K562 (cell line): ENCODE data around the gene CEP76. TPM values are rescaled to one million over a fixed set of nuclear protein-coding genes. Genes with fewer than 3 reads are reported as not detected.

Experiments used
- CBX1 ChIP-seq: sonication (generic); IDR thresholded peaks from 2 replicates; pipeline ENCODE4 v1.6.1; 2016; ENCODE audit warnings: antibody characterized with exemption, low read depth, mild to moderate bottlenecking
- FOXP1 ChIP-seq: sonication (generic); formaldehyde crosslinking; IDR thresholded peaks from 2 replicates; pipeline ENCODE4 v1.8.0; 2022; ENCODE audit warnings: mild to moderate bottlenecking, missing genetic modification reagents
- HMGN3 ChIP-seq: IDR thresholded peaks from 2 replicates; pipeline ENCODE4 v1.6.1; 2011; ENCODE audit warnings: borderline replicate concordance, low read depth, mild to moderate bottlenecking, mixed read lengths, low read length; ENCODE audit not compliant: insufficient read length; ENCODE audit errors: extremely low read depth
- POLR2B ChIP-seq: fragments of 450-650 bp; IDR thresholded peaks from 2 replicates; pipeline ENCODE4 v1.6.1; 2018; ENCODE audit warnings: low read depth; ENCODE audit not compliant: partially characterized antibody
- PTRF ChIP-seq: fragments of 450-650 bp; IDR thresholded peaks from 2 replicates; pipeline ENCODE4 v1.6.1; 2016; ENCODE audit warnings: mild to moderate bottlenecking, missing genetic modification characterization, missing compliant biosample characterization
- RB1 ChIP-seq: fragments of 450-650 bp; IDR thresholded peaks from 2 replicates; pipeline ENCODE4 v1.6.1; 2017; ENCODE audit warnings: low read depth, mild to moderate bottlenecking
- RCOR1 ChIP-seq, 2 experiments: IDR thresholded peaks; 2 replicates each; pipeline ENCODE4 v1.6.1; 2012; ENCODE audit warnings: low read depth in 2 of 2, low read length in 2 of 2, borderline replicate concordance in 1 of 2, improper control_type of control experiment in 1 of 2
- TAF1 ChIP-seq: IDR thresholded peaks from 2 replicates; pipeline ENCODE4 v1.6.1; 2011; ENCODE audit warnings: mild to moderate bottlenecking, low read length, moderate library complexity; ENCODE audit not compliant: insufficient read depth, control insufficient read depth, severe bottlenecking; ENCODE audit errors: extremely low read depth
- TEAD2 ChIP-seq: fragments of 450-650 bp; IDR thresholded peaks from 2 replicates; pipeline ENCODE4 v1.6.1; 2016; ENCODE audit warnings: missing genetic modification characterization, control low read depth, missing compliant biosample characterization
- TEAD4 ChIP-seq, 2 experiments: sonication (generic) in 1 of 2; formaldehyde crosslinking in 1 of 2; IDR thresholded peaks; 2 replicates each; pipeline versions ENCODE4 v1.6.1 to v1.8.0; 2012 to 2022; ENCODE audit warnings: borderline replicate concordance in 1 of 2, inconsistent platforms in 1 of 2, low read length in 1 of 2, mild to moderate bottlenecking in 1 of 2, missing genetic modification reagents in 1 of 2
- ZBTB1 ChIP-seq: sonication (generic); formaldehyde crosslinking; IDR thresholded peaks from 2 replicates; pipeline ENCODE4 v1.8.1; 2023; ENCODE audit warnings: missing genetic modification reagents, low read depth, mild to moderate bottlenecking, borderline replicate concordance
- ZNF253 ChIP-seq: fragments of 250-450 bp; sonication (Bioruptor Pico); conservative IDR thresholded peaks from 2 replicates; pipeline ENCODE4 v1.6.1; 2021; ENCODE audit warnings: mild to moderate bottlenecking
- polyA plus RNA-seq, 8 experiments: library from polyadenylated mRNA; depleted of rRNA in 4 of 8; stranded (reverse) in 5 of 8; unstranded in 3 of 8; fragments of >200 nt; fragmentation: Nextera tagmentation in 2 of 8; fragmentation: Illumina TruSeq in 1 of 8; extraction: Ambion mirVana in 2 of 8; extraction: Trizol in 1 of 8; gene quantifications; 2 replicates each; pipeline versions ENCODE4 v1.2.1 to v1.2.3, GENCODE V29; 2011 to 2014; ENCODE audit warnings: inconsistent platforms in 1 of 8, missing spikeins in 1 of 8
- total RNA-seq, 7 experiments: library from RNA; depleted of rRNA in 6 of 7; stranded (reverse); fragments of >200 nt in 6 of 7; fragmentation: Illumina TruSeq in 2 of 7; extraction: Trizol in 2 of 7; gene quantifications; 2 replicates each; pipeline versions ENCODE4 v1.2.1 to v1.2.3, GENCODE V29; 2011 to 2021; ENCODE audit warnings: low replicate concordance in 1 of 7
- TF ChIP-seq, protein P1 (sequence below): fragments of 250-450 bp; sonication (Bioruptor Pico); IDR thresholded peaks from 2 replicates; pipeline ENCODE4 v1.9.0; 2021; ENCODE audit warnings: mild to moderate bottlenecking, inconsistent platforms
- TF ChIP-seq, protein P2 (sequence below), 3 experiments: fragments of 200-800 bp in 1 of 3; sonication (Bioruptor generic) in 1 of 3; sonication (generic) in 1 of 3; formaldehyde crosslinking in 1 of 3; IDR thresholded peaks; 2 replicates each; pipeline versions ENCODE4 v1.6.1 to v1.8.0; 2016 to 2022; ENCODE audit warnings: mild to moderate bottlenecking in 2 of 3, missing compliant biosample characterization in 2 of 3, missing genetic modification characterization in 2 of 3, missing genetic modification reagents in 1 of 3
- TF ChIP-seq, protein P3 (sequence below), 3 experiments: IDR thresholded peaks in 2 of 3; conservative IDR thresholded peaks in 1 of 3; 2 replicates each; pipeline ENCODE4 v1.5.1; 2011 to 2012; ENCODE audit warnings: low read length in 3 of 3, mild to moderate bottlenecking in 3 of 3, control low read depth in 2 of 3, improper control_type of control experiment in 1 of 3, inconsistent platforms in 1 of 3, low read depth in 1 of 3, mixed read lengths in 1 of 3, moderate library complexity in 1 of 3; ENCODE audit not compliant: insufficient read depth in 2 of 3
- TF ChIP-seq, protein P4 (sequence below): IDR thresholded peaks from 2 replicates; pipeline ENCODE4 v1.6.1; 2011; ENCODE audit warnings: borderline replicate concordance, low read depth, mild to moderate bottlenecking, moderate library complexity, low read length; ENCODE audit not compliant: insufficient read depth, poor library complexity, severe bottlenecking

CEP76 gene
- total and polyA plus RNA-seq, 9 of the 15 experiments (the other 6 are each of a cell fraction or from before 2014, with no cell fraction given), result 5.3 to 27.3 (median 19.3) TPM

DNA sequence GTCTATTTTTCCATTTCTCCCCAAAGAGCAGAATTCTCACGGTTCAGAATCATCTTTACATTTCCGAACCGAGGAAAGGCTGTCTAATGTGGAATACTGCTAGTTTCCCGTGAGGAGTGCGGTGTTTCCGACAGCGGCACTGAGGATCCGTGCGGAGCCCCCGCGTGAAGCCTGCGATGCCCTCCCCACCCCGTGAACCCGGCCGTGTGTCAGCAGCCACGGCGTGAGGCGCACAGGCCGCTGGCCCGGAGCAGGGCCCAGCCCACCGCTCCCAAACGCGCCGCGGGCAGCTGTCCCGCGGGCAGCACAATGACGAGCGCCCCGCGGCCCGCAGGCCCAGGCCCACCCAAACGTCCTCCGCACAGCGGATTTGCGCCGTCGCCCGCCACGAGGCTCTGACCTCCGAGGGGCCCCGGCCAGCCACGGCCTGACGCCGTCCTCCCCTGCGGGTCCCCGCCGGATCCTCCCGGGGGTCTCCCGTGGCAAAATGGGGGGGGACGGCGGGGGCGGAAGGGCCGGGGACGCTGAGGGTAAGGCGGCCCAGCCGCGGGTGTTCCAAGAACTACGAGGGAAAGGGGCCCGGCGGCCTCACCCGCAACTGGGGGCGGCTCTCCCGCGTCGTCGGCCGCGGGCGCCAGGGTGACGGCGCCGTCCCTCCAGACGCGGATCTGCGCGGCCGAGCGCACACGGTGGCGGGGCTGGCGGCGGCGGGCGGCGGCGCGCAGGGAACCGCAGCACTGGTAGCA is 45.4 kb downstream of the CEP76 start (continued):
- TF ChIP-seq, protein P1, sequence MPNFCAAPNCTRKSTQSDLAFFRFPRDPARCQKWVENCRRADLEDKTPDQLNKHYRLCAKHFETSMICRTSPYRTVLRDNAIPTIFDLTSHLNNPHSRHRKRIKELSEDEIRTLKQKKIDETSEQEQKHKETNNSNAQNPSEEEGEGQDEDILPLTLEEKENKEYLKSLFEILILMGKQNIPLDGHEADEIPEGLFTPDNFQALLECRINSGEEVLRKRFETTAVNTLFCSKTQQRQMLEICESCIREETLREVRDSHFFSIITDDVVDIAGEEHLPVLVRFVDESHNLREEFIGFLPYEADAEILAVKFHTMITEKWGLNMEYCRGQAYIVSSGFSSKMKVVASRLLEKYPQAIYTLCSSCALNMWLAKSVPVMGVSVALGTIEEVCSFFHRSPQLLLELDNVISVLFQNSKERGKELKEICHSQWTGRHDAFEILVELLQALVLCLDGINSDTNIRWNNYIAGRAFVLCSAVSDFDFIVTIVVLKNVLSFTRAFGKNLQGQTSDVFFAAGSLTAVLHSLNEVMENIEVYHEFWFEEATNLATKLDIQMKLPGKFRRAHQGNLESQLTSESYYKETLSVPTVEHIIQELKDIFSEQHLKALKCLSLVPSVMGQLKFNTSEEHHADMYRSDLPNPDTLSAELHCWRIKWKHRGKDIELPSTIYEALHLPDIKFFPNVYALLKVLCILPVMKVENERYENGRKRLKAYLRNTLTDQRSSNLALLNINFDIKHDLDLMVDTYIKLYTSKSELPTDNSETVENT (CRISPR knock-in tag), result 0 out of 2 replicates have a peak, but pooled peaks have one; percentile 13
- TF ChIP-seq RB1 (0 out of 2 replicates have a peak, but pooled peaks have one; percentile 6), ZNF253 (no peak), POLR2B (no peak), HMGN3 (peak; percentile 47), CBX1 (no peak), PTRF (tag) (no peak), FOXP1 (CRISPR knock-in tag) (no peak), TEAD4 (IDR thresholded peaks at IDR 0.05; ENCODE audit: low read length) (no peak), TEAD4 (CRISPR knock-in tag; IDR thresholded peaks at IDR 0.05; ENCODE audit: borderline replicate concordance) (0 out of 2 replicates have a peak, but pooled peaks have one; percentile 35), TEAD2 (no peak), ZBTB1 (CRISPR knock-in tag) (peak; percentile 46; the same call in 1 of the 2 replicates), TAF1 (peak; percentile 29), RCOR1 (IDR thresholded peaks at IDR 0.05; ENCODE audit: borderline replicate concordance in 1 of 2, low read depth in 2 of 2, low read length in 2 of 2) (no peak)
- TF ChIP-seq, protein P2, sequence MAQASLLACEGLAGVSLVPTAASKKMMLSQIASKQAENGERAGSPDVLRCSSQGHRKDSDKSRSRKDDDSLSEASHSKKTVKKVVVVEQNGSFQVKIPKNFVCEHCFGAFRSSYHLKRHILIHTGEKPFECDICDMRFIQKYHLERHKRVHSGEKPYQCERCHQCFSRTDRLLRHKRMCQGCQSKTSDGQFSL (CRISPR knock-in tag; IDR thresholded peaks at IDR 0.05), result no peak; the same call in none of the 2 replicates
- TF ChIP-seq, protein P2 (tag; IDR thresholded peaks at IDR 0.05), result peak in 1 of 2 experiments; percentile 52; a peak in 1 of 4 replicates
- TF ChIP-seq, protein P3, sequence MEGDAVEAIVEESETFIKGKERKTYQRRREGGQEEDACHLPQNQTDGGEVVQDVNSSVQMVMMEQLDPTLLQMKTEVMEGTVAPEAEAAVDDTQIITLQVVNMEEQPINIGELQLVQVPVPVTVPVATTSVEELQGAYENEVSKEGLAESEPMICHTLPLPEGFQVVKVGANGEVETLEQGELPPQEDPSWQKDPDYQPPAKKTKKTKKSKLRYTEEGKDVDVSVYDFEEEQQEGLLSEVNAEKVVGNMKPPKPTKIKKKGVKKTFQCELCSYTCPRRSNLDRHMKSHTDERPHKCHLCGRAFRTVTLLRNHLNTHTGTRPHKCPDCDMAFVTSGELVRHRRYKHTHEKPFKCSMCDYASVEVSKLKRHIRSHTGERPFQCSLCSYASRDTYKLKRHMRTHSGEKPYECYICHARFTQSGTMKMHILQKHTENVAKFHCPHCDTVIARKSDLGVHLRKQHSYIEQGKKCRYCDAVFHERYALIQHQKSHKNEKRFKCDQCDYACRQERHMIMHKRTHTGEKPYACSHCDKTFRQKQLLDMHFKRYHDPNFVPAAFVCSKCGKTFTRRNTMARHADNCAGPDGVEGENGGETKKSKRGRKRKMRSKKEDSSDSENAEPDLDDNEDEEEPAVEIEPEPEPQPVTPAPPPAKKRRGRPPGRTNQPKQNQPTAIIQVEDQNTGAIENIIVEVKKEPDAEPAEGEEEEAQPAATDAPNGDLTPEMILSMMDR (IDR thresholded peaks at IDR 0.05 in 2 of 3, conservative IDR thresholded peaks at IDR 0.05 in 1 of 3; ENCODE audit: insufficient read depth in 2 of 3, low read depth in 1 of 3, low read length in 3 of 3), result no peak
- TF ChIP-seq, protein P4, sequence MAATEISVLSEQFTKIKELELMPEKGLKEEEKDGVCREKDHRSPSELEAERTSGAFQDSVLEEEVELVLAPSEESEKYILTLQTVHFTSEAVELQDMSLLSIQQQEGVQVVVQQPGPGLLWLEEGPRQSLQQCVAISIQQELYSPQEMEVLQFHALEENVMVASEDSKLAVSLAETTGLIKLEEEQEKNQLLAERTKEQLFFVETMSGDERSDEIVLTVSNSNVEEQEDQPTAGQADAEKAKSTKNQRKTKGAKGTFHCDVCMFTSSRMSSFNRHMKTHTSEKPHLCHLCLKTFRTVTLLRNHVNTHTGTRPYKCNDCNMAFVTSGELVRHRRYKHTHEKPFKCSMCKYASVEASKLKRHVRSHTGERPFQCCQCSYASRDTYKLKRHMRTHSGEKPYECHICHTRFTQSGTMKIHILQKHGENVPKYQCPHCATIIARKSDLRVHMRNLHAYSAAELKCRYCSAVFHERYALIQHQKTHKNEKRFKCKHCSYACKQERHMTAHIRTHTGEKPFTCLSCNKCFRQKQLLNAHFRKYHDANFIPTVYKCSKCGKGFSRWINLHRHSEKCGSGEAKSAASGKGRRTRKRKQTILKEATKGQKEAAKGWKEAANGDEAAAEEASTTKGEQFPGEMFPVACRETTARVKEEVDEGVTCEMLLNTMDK, result no peak
